Panc1 (cell line): ENCODE measurements around the gene C19orf25.

Experiments used
- CTCF ChIP-seq: fragments of 450-650 bp; IDR thresholded peaks from 2 replicates; pipeline ENCODE4 v1.5.1; 2017; ENCODE audit warnings: mild to moderate bottlenecking
- POLR2AphosphoS5 ChIP-seq: IDR thresholded peaks from 2 replicates; pipeline ENCODE4 v1.6.1; 2012; ENCODE audit warnings: mild to moderate bottlenecking, low read depth, low read length, moderate library complexity
- REST ChIP-seq, 2 experiments: IDR thresholded peaks; 2 replicates each; pipeline ENCODE4 v1.6.1; 2011 to 2012; ENCODE audit warnings: low read depth in 2 of 2, control low read depth in 1 of 2, low read length in 1 of 2, mild to moderate bottlenecking in 1 of 2, moderate library complexity in 1 of 2; ENCODE audit not compliant: insufficient read depth in 1 of 2
- SIN3A ChIP-seq: IDR thresholded peaks from 2 replicates; pipeline ENCODE4 v1.6.1; 2012; ENCODE audit warnings: low read depth, mild to moderate bottlenecking, low read length, moderate library complexity, borderline replicate concordance; ENCODE audit not compliant: insufficient read depth
- TCF7L2 ChIP-seq: IDR thresholded peaks from 2 replicates; pipeline ENCODE4 v1.6.1; 2011; ENCODE audit warnings: mild to moderate bottlenecking, low read depth, low read length, inconsistent platforms

- no peak for TF ChIP-seq CTCF
- TF ChIP-seq SIN3A = no peak
- TF ChIP-seq POLR2AphosphoS5 = no peak
- TF ChIP-seq TCF7L2 = no peak
- no peak for TF ChIP-seq REST (IDR thresholded peaks at IDR 0.05; ENCODE audit: insufficient read depth in 1 of 2, low read depth in 2 of 2, low read length in 1 of 2)
These were observed 43.5 kb downstream of the C19orf25 start for GRCh38 chr19:1435378-1435989.
